K562 (cell line): ENCODE measurements around the gene SURF4. TPM values are rescaled to one million over a fixed set of nuclear protein-coding genes. Genes with fewer than 3 reads are reported as not detected.

ENCODE experiments used
- ATAC-seq: fragments of 200-7000 bp; cut with Tn5 transposase; 3 replicates; pipeline ENCODE4 v1.9.1; 2020; ENCODE audit warnings: moderate library complexity
- BruUV-seq: library from RNA; stranded (reverse); fragments of 400-500 nt; replicated peaks from 2 replicates; lab custom pipeline; 2021; lab: Mats Ljungman, UMichigan
- CTCF ChIA-PET: fragments of 300-600 bp; formaldehyde crosslinking; extraction: SDS; loops from one replicate; lab custom pipeline; 2021; ENCODE audit warnings: low intra/inter-chr PET ratio; lab: Yijun Ruan, JAX
- POLR2A ChIA-PET: fragments of 300-600, 350-650 bp; sonication (Branson Sonifier 250); formaldehyde crosslinking; extraction: SDS; loops from one replicate; lab custom pipeline; 2021; ENCODE audit warnings: antibody characterized with exemption, inconsistent platforms; lab: Yijun Ruan, JAX
- DNase-seq, 4 experiments: peaks; one replicate each; pipeline versions ENCODE4 v3.0.0 to v3.0.0-alpha.2; 2011 to 2018; ENCODE audit warnings: low spot score in 3 of 4, mixed read lengths in 3 of 4; ENCODE audit errors: extremely low read depth in 1 of 4
- FAIRE-seq: peaks from 2 replicates; lab custom pipeline; 2011; peaks lifted over from hg19 to GRCh38; lab: Jason Lieb, UNC
- H2AFZ ChIP-seq: 2 replicates; pipeline ENCODE4 v1.6.0; 2011; ENCODE audit warnings: low read depth, low read length, control low read depth, inconsistent platforms
- H3K27ac ChIP-seq: fragments of 200-600 bp; 3 replicates; pipeline ENCODE4 v1.8.0; 2011; ENCODE audit warnings: low read depth, mild to moderate bottlenecking, control low read depth, inconsistent platforms, low read length, moderate library complexity, mixed read lengths; ENCODE audit errors: extremely low read depth
- H3K27me3 ChIP-seq, 2 experiments: fragments of 300-600 bp in 1 of 2; 2 replicates in 1 of 2; 3 replicates in 1 of 2; pipeline versions ENCODE4 v1.6.0 to v1.8.0; 2011; ENCODE audit warnings: inconsistent platforms in 2 of 2, low read length in 2 of 2, mild to moderate bottlenecking in 1 of 2, mixed read lengths in 1 of 2, moderate library complexity in 1 of 2; ENCODE audit not compliant: control insufficient read depth in 2 of 2, insufficient read depth in 2 of 2
- H3K36me3 ChIP-seq: fragments of 300-600 bp; 3 replicates; pipeline ENCODE4 v1.8.0; 2011; ENCODE audit warnings: mild to moderate bottlenecking, low read length, inconsistent platforms; ENCODE audit not compliant: control insufficient read depth, insufficient read depth
- H3K4me1 ChIP-seq, 2 experiments: fragments of 200-600 bp in 1 of 2; replicated peaks in 1 of 2; 2 replicates in 1 of 2; 3 replicates in 1 of 2; pipeline versions ENCODE4 v1.5.1 to v1.8.0; 2011; ENCODE audit warnings: inconsistent platforms in 2 of 2, low read length in 2 of 2, mild to moderate bottlenecking in 1 of 2, mixed read lengths in 1 of 2, moderate library complexity in 1 of 2; ENCODE audit not compliant: control insufficient read depth in 2 of 2, insufficient read depth in 2 of 2
- H3K4me2 ChIP-seq: 2 replicates; pipeline ENCODE4 v1.6.1; 2011; ENCODE audit warnings: low read length, control low read depth, inconsistent platforms, mixed read lengths; ENCODE audit not compliant: insufficient read depth
- H3K4me3 ChIP-seq: fragments of 200-600 bp; sonication (generic), shearing (Covaris generic); 2 replicates; pipeline ENCODE4 v1.5.1; 2016; ENCODE audit warnings: control low read depth, inconsistent platforms
- H3K79me2 ChIP-seq: fragments of 200-600 bp; 3 replicates; pipeline ENCODE4 v1.8.0; 2011; ENCODE audit warnings: low read length, inconsistent platforms; ENCODE audit not compliant: control insufficient read depth, insufficient read depth
- H3K9ac ChIP-seq, 2 experiments: 2 replicates each; pipeline versions ENCODE4 v1.6.0 to v1.6.1; 2011; ENCODE audit warnings: low read depth in 2 of 2, low read length in 2 of 2, control low read depth in 1 of 2, inconsistent platforms in 1 of 2, mild to moderate bottlenecking in 1 of 2, mixed read lengths in 1 of 2; ENCODE audit not compliant: insufficient read depth in 1 of 2
- H3K9me1 ChIP-seq: one replicate; pipeline ENCODE4 v1.6.0; 2011; ENCODE audit warnings: inconsistent platforms, mild to moderate bottlenecking, low read length, moderate library complexity; ENCODE audit not compliant: control insufficient read depth, insufficient read depth
- H3K9me3 ChIP-seq: replicated peaks from 2 replicates; pipeline ENCODE4 v1.5.1; 2011; ENCODE audit warnings: low read depth, low read length, inconsistent platforms; ENCODE audit not compliant: control insufficient read depth, insufficient read depth
- H4K20me1 ChIP-seq: replicated peaks from 2 replicates; pipeline ENCODE4 v1.6.1; 2011; ENCODE audit warnings: low read length, inconsistent platforms, mixed read lengths; ENCODE audit not compliant: control insufficient read depth, insufficient read depth
- LCOR ChIP-seq: sonication (generic); formaldehyde crosslinking; IDR thresholded peaks from 2 replicates; pipeline ENCODE4 v1.8.0; 2022; ENCODE audit warnings: mild to moderate bottlenecking, missing genetic modification reagents
- MAFG ChIP-seq: fragments of 450-650 bp; conservative IDR thresholded peaks from 2 replicates; pipeline ENCODE4 v1.6.1; 2016; ENCODE audit warnings: missing genetic modification characterization, missing compliant biosample characterization
- MIER1 ChIP-seq: fragments of 450-650 bp; IDR thresholded peaks from 2 replicates; pipeline ENCODE4 v1.6.1; 2016; ENCODE audit warnings: antibody characterized with exemption, mild to moderate bottlenecking, low read depth
- RBM17 ChIP-seq: fragments of 200-400 bp; formaldehyde crosslinking; IDR thresholded peaks from 2 replicates; pipeline ENCODE4 v1.6.1; 2017; ENCODE audit warnings: low read depth, mild to moderate bottlenecking, low read length, borderline replicate concordance
- TCF3 ChIP-seq: sonication (generic); formaldehyde crosslinking; IDR thresholded peaks from 2 replicates; pipeline ENCODE4 v1.4.0; 2020; ENCODE audit warnings: mild to moderate bottlenecking, missing genetic modification reagents
- WGBS: fragments of 100-300 bp; shearing (Covaris generic); methylation state at CpG from one replicate; pipeline ENCODE4 v1.1.6; 2016; ENCODE audit warnings: low coverage, mixed read lengths; ENCODE audit not compliant: insufficient coverage; ENCODE audit errors: missing lambda C conversion rate; 5-methylcytosine and 5-hydroxymethylcytosine counted together
- in situ Hi-C: fragments of 300-500 bp; cut with MboI; formaldehyde crosslinking; loops from 4 replicates; pipeline ENCODE4 v1.15.0; 2018; ENCODE audit warnings: inconsistent platforms, mixed read lengths
- intact Hi-C: fragments of 100-400 bp; cut with micrococcal nuclease; formaldehyde crosslinking; loops from 2 replicates; pipeline ENCODE4 v1.14.2; 2022
- polyA plus RNA-seq, 8 experiments: library from polyadenylated mRNA; depleted of rRNA in 4 of 8; stranded (reverse) in 5 of 8; unstranded in 3 of 8; fragments of >200 nt; fragmentation: Nextera tagmentation in 2 of 8; fragmentation: Illumina TruSeq in 1 of 8; extraction: Ambion mirVana in 2 of 8; extraction: Trizol in 1 of 8; gene quantifications; 2 replicates each; pipeline versions ENCODE4 v1.2.1 to v1.2.3, GENCODE V29; 2011 to 2014; ENCODE audit warnings: inconsistent platforms in 1 of 8, missing spikeins in 1 of 8
- total RNA-seq, 7 experiments: library from RNA; depleted of rRNA in 6 of 7; stranded (reverse); fragments of >200 nt in 6 of 7; fragmentation: Illumina TruSeq in 2 of 7; extraction: Trizol in 2 of 7; gene quantifications; 2 replicates each; pipeline versions ENCODE4 v1.2.1 to v1.2.3, GENCODE V29; 2011 to 2021; ENCODE audit warnings: low replicate concordance in 1 of 7

Gene SURF4
- total and polyA plus RNA-seq, 9 of the 15 experiments (the other 6 are each of a cell fraction or from before 2014, with no cell fraction given): 8.4 to 176 (median 130) TPM

DNA sequence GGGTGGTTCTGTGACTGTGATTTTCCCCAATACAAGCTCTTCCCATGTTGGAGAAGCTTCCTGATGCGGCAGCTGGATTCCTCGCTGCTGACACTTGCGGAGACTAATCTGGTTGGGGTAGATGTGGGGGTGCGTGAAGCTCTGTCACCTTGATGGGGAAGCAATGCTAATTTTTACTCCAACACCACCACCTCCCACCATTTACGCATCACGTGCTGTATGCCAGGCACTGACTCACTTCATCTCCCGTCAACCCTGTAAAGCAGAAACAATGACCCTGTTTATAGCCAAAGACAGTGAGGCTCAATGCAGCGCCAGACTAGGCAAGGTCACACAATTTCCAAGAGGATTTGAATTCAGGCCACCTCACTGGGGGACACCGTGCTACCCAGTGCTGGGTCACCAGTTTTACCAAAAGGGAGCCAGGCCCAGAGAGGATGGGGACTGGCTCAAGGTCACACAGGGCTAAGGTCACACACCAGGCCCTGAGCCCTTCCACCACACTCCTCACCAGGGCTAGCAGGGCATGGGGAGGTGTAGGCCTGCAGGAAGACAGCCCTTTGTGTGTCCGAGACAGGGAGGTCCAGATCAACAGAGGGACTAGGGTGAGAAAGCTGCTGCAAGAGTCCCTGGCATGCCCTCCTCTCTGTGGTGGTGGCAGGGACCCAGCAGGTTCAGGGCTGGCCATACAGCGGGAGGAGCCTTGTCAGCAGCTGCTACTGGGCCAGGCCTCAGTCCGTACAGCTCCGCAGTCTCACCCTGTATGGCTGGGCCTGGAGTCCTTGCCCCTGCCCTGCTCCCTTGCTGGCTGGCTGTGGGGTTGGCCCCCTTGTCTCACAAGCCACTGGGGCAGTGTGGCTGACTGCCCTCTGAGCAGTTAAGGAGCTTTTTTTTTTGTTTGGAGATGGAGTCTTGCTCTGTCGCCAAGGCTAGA lies 3.6 kb upstream of the SURF4 start:
- ATAC-seq: no peak
- H3K4me1 ChIP-seq: peaks cover 11 to 26% of the 10 kb centered on the region in 2 experiments; a peak in 4 of 5 replicates
- no peak for FAIRE-seq
- no TSS peak for BruUV-seq
- 0 out of 2 replicates have a peak, but pooled peaks cover 6% of the 10 kb centered on the region for H4K20me1 ChIP-seq
- H3K9me1 ChIP-seq: no peaks in the 10 kb centered on the region
- POLR2A ChIA-PET: interaction anchor here (0.6 to 1.9 kb wide), 4 partner anchors 20 to 74 kb away, joined by 3 to 8 read pairs (median 5); partner anchors contain the start of genes MED22 and RPL7A
- H3K9me3 ChIP-seq: peaks cover 5% of the 10 kb centered on the region
- peaks cover 22% of the 10 kb centered on the region for H3K79me2 ChIP-seq
- no peak overlapping the region for H3K27ac ChIP-seq
- 75% methylated on average over 14 of the region's 14 CpGs for WGBS
- no peak overlapping the region for H3K4me2 ChIP-seq
- DNase-seq: no peak
- intact Hi-C loops: no loop called here
- TF ChIP-seq TCF3 (CRISPR knock-in tag) (no peak), LCOR (no peak), MIER1 (no peak), MAFG (tag) (no peak), RBM17 (no peak)
- TF ChIP-seq, all 486 proteins: peak for 0
- H2AFZ ChIP-seq: no peak overlapping the region
- peak overlapping the region in 1 of 2 experiments; percentile 37; a peak in 1 of 4 replicates for H3K9ac ChIP-seq
- no peak overlapping the region for H3K4me3 ChIP-seq
- no peaks in the 10 kb centered on the region; a peak in 1 of 5 replicates for H3K27me3 ChIP-seq
- CTCF ChIA-PET: no interaction called here
- in situ Hi-C loops: no loop called here
- no peaks in the 10 kb centered on the region for H3K36me3 ChIP-seq
